OCI-LY3 (cell line): ENCODE data around the gene TMEM258.

ENCODE experiments used
- CTCF ChIP-seq: fragments of 200-600, 300-600 bp; sonication (generic); IDR thresholded peaks from 2 replicates; pipeline ENCODE4 v1.5.1; 2014; ENCODE audit warnings: antibody characterized with exemption, low read length, low read depth
- EZH2phosphoT487 ChIP-seq: fragments of 200-600 bp; shearing (Covaris generic); IDR thresholded peaks from 2 replicates; pipeline ENCODE4 v1.6.1; 2018; ENCODE audit warnings: antibody characterized with exemption, mixed run types, low read depth

GRCh38 chr11:61832754-61833153 lies 40.4 kb upstream of the TMEM258 start:
- TF ChIP-seq CTCF (no peak), EZH2phosphoT487 (no peak)
